K562 (cell line): ENCODE data around the gene CAGE1. TPM values are rescaled to one million over a fixed set of nuclear protein-coding genes. Genes with fewer than 3 reads are reported as not detected.
A peak's percentile ranks its signal among the peaks of the same experiment; 100 is the strongest.

Experiments
- ATAC-seq: fragments of 200-7000 bp; cut with Tn5 transposase; 3 replicates; pipeline ENCODE4 v1.9.1; 2020; ENCODE audit warnings: moderate library complexity
- BruUV-seq: library from RNA; stranded (reverse); fragments of 400-500 nt; replicated peaks from 2 replicates; lab custom pipeline; 2021; lab: Mats Ljungman, UMichigan
- CTCF ChIA-PET: fragments of 300-600 bp; formaldehyde crosslinking; extraction: SDS; loops from one replicate; lab custom pipeline; 2021; ENCODE audit warnings: low intra/inter-chr PET ratio; lab: Yijun Ruan, JAX
- POLR2A ChIA-PET: fragments of 300-600, 350-650 bp; sonication (Branson Sonifier 250); formaldehyde crosslinking; extraction: SDS; loops from one replicate; lab custom pipeline; 2021; ENCODE audit warnings: antibody characterized with exemption, inconsistent platforms; lab: Yijun Ruan, JAX
- DNase-seq, 4 experiments: peaks; one replicate each; pipeline versions ENCODE4 v3.0.0 to v3.0.0-alpha.2; 2011 to 2018; ENCODE audit warnings: low spot score in 3 of 4, mixed read lengths in 3 of 4; ENCODE audit errors: extremely low read depth in 1 of 4
- FAIRE-seq: peaks from 2 replicates; lab custom pipeline; 2011; peaks lifted over from hg19 to GRCh38; lab: Jason Lieb, UNC
- H2AFZ ChIP-seq: 2 replicates; pipeline ENCODE4 v1.6.0; 2011; ENCODE audit warnings: low read depth, low read length, control low read depth, inconsistent platforms
- H3K27ac ChIP-seq: fragments of 200-600 bp; 3 replicates; pipeline ENCODE4 v1.8.0; 2011; ENCODE audit warnings: low read depth, mild to moderate bottlenecking, control low read depth, inconsistent platforms, low read length, moderate library complexity, mixed read lengths; ENCODE audit errors: extremely low read depth
- H3K27me3 ChIP-seq, 2 experiments: fragments of 300-600 bp in 1 of 2; 2 replicates in 1 of 2; 3 replicates in 1 of 2; pipeline versions ENCODE4 v1.6.0 to v1.8.0; 2011; ENCODE audit warnings: inconsistent platforms in 2 of 2, low read length in 2 of 2, mild to moderate bottlenecking in 1 of 2, mixed read lengths in 1 of 2, moderate library complexity in 1 of 2; ENCODE audit not compliant: control insufficient read depth in 2 of 2, insufficient read depth in 2 of 2
- H3K36me3 ChIP-seq: fragments of 300-600 bp; 3 replicates; pipeline ENCODE4 v1.8.0; 2011; ENCODE audit warnings: mild to moderate bottlenecking, low read length, inconsistent platforms; ENCODE audit not compliant: control insufficient read depth, insufficient read depth
- H3K4me1 ChIP-seq, 2 experiments: fragments of 200-600 bp in 1 of 2; replicated peaks in 1 of 2; 2 replicates in 1 of 2; 3 replicates in 1 of 2; pipeline versions ENCODE4 v1.5.1 to v1.8.0; 2011; ENCODE audit warnings: inconsistent platforms in 2 of 2, low read length in 2 of 2, mild to moderate bottlenecking in 1 of 2, mixed read lengths in 1 of 2, moderate library complexity in 1 of 2; ENCODE audit not compliant: control insufficient read depth in 2 of 2, insufficient read depth in 2 of 2
- H3K4me2 ChIP-seq: 2 replicates; pipeline ENCODE4 v1.6.1; 2011; ENCODE audit warnings: low read length, control low read depth, inconsistent platforms, mixed read lengths; ENCODE audit not compliant: insufficient read depth
- H3K4me3 ChIP-seq: fragments of 200-600 bp; sonication (generic), shearing (Covaris generic); 2 replicates; pipeline ENCODE4 v1.5.1; 2016; ENCODE audit warnings: control low read depth, inconsistent platforms
- H3K79me2 ChIP-seq: fragments of 200-600 bp; 3 replicates; pipeline ENCODE4 v1.8.0; 2011; ENCODE audit warnings: low read length, inconsistent platforms; ENCODE audit not compliant: control insufficient read depth, insufficient read depth
- H3K9ac ChIP-seq, 2 experiments: 2 replicates each; pipeline versions ENCODE4 v1.6.0 to v1.6.1; 2011; ENCODE audit warnings: low read depth in 2 of 2, low read length in 2 of 2, control low read depth in 1 of 2, inconsistent platforms in 1 of 2, mild to moderate bottlenecking in 1 of 2, mixed read lengths in 1 of 2; ENCODE audit not compliant: insufficient read depth in 1 of 2
- H3K9me1 ChIP-seq: one replicate; pipeline ENCODE4 v1.6.0; 2011; ENCODE audit warnings: inconsistent platforms, mild to moderate bottlenecking, low read length, moderate library complexity; ENCODE audit not compliant: control insufficient read depth, insufficient read depth
- H3K9me3 ChIP-seq: replicated peaks from 2 replicates; pipeline ENCODE4 v1.5.1; 2011; ENCODE audit warnings: low read depth, low read length, inconsistent platforms; ENCODE audit not compliant: control insufficient read depth, insufficient read depth
- H4K20me1 ChIP-seq: replicated peaks from 2 replicates; pipeline ENCODE4 v1.6.1; 2011; ENCODE audit warnings: low read length, inconsistent platforms, mixed read lengths; ENCODE audit not compliant: control insufficient read depth, insufficient read depth
- ETV5 ChIP-seq: sonication (generic); formaldehyde crosslinking; IDR thresholded peaks from 2 replicates; pipeline ENCODE4 v1.4.0; 2020; ENCODE audit warnings: low read depth, mild to moderate bottlenecking, missing genetic modification reagents
- IRF9 ChIP-seq: fragments of 450-650 bp; IDR thresholded peaks from 2 replicates; pipeline ENCODE4 v1.6.1; 2016; ENCODE audit warnings: missing biosample characterization, missing genetic modification characterization
- KAT7 ChIP-seq: sonication (generic); formaldehyde crosslinking; IDR thresholded peaks from 2 replicates; pipeline ENCODE4 v1.8.0; 2022; ENCODE audit warnings: missing genetic modification reagents, mild to moderate bottlenecking, borderline replicate concordance
- KLF6 ChIP-seq: fragments of 250-450 bp; sonication (Bioruptor Pico); IDR thresholded peaks from 2 replicates; pipeline ENCODE4 v1.4.0; 2020; ENCODE audit warnings: mild to moderate bottlenecking, moderate library complexity, borderline replicate concordance
- MAX ChIP-seq: sonication (generic); formaldehyde crosslinking; IDR thresholded peaks from 2 replicates; pipeline ENCODE4 v1.9.0; 2022; ENCODE audit warnings: mild to moderate bottlenecking, missing genetic modification reagents
- RAD21 ChIP-seq, 2 experiments: fragments of 250-450 bp in 1 of 2; fragments of 450-650 bp in 1 of 2; sonication (Bioruptor Pico) in 1 of 2; formaldehyde crosslinking in 1 of 2; IDR thresholded peaks in 1 of 2; conservative IDR thresholded peaks in 1 of 2; 2 replicates each; pipeline versions ENCODE4 v1.4.0 to v1.8.0; 2020 to 2022; ENCODE audit warnings: mild to moderate bottlenecking in 2 of 2, moderate library complexity in 1 of 2
- RBM17 ChIP-seq: fragments of 200-400 bp; formaldehyde crosslinking; IDR thresholded peaks from 2 replicates; pipeline ENCODE4 v1.6.1; 2017; ENCODE audit warnings: low read depth, mild to moderate bottlenecking, low read length, borderline replicate concordance
- TCF7L2 ChIP-seq: fragments of 150-350 bp; IDR thresholded peaks from 2 replicates; pipeline ENCODE4 v1.6.1; 2016; ENCODE audit warnings: low read depth, mild to moderate bottlenecking, low read length, moderate library complexity
- THRAP3 ChIP-seq: fragments of 450-650 bp; IDR thresholded peaks from 2 replicates; pipeline ENCODE4 v1.6.1; 2016; ENCODE audit warnings: mild to moderate bottlenecking, inconsistent platforms, borderline replicate concordance
- TOE1 ChIP-seq, 2 experiments: fragments of 450-650 bp in 1 of 2; sonication (generic) in 1 of 2; formaldehyde crosslinking in 1 of 2; IDR thresholded peaks; 2 replicates each; pipeline versions ENCODE4 v1.7.1 to v1.8.0; 2016 to 2022; ENCODE audit warnings: borderline replicate concordance in 2 of 2, mild to moderate bottlenecking in 2 of 2, antibody characterized with exemption in 1 of 2, inconsistent platforms in 1 of 2, low read depth in 1 of 2, missing genetic modification reagents in 1 of 2, moderate library complexity in 1 of 2
- ZC3H4 ChIP-seq: sonication (generic); formaldehyde crosslinking; IDR thresholded peaks from 2 replicates; pipeline ENCODE4 v1.9.0; 2021; ENCODE audit warnings: missing genetic modification reagents, borderline replicate concordance
- ZNF197 ChIP-seq: fragments of 200-800 bp; sonication (Bioruptor generic); IDR thresholded peaks from 2 replicates; pipeline ENCODE4 v1.6.1; 2016; ENCODE audit warnings: low read depth, missing genetic modification characterization, missing compliant biosample characterization
- ZNF24 ChIP-seq: fragments of 450-650 bp; IDR thresholded peaks from 2 replicates; pipeline ENCODE4 v1.6.1; 2016
- ZNF274 ChIP-seq: IDR thresholded peaks from 2 replicates; pipeline ENCODE4 v1.6.1; 2011; ENCODE audit warnings: low read depth, mild to moderate bottlenecking, low read length, moderate library complexity, borderline replicate concordance
- ZNF586 ChIP-seq: fragments of 450-650 bp; formaldehyde crosslinking; conservative IDR thresholded peaks from 2 replicates; pipeline ENCODE4 v1.4.0; 2020; ENCODE audit warnings: mild to moderate bottlenecking, moderate library complexity
- ZNF778 ChIP-seq: fragments of 450-650 bp; formaldehyde crosslinking; IDR thresholded peaks from 2 replicates; pipeline ENCODE4 v1.4.0; 2020; ENCODE audit warnings: mild to moderate bottlenecking, moderate library complexity
- whole genome bisulfite sequencing: fragments of 100-300 bp; shearing (Covaris generic); methylation state at CpG from one replicate; pipeline ENCODE4 v1.1.6; 2016; ENCODE audit warnings: low coverage, mixed read lengths; ENCODE audit not compliant: insufficient coverage; ENCODE audit errors: missing lambda C conversion rate; 5-methylcytosine and 5-hydroxymethylcytosine counted together
- in situ Hi-C: fragments of 300-500 bp; cut with MboI; formaldehyde crosslinking; loops from 4 replicates; pipeline ENCODE4 v1.15.0; 2018; ENCODE audit warnings: inconsistent platforms, mixed read lengths
- intact Hi-C: fragments of 100-400 bp; cut with micrococcal nuclease; formaldehyde crosslinking; loops from 2 replicates; pipeline ENCODE4 v1.14.2; 2022
- polyA plus RNA-seq, 8 experiments: library from polyadenylated mRNA; depleted of rRNA in 4 of 8; stranded (reverse) in 5 of 8; unstranded in 3 of 8; fragments of >200 nt; fragmentation: Nextera tagmentation in 2 of 8; fragmentation: Illumina TruSeq in 1 of 8; extraction: Ambion mirVana in 2 of 8; extraction: Trizol in 1 of 8; gene quantifications; 2 replicates each; pipeline versions ENCODE4 v1.2.1 to v1.2.3, GENCODE V29; 2011 to 2014; ENCODE audit warnings: inconsistent platforms in 1 of 8, missing spikeins in 1 of 8
- total RNA-seq, 7 experiments: library from RNA; depleted of rRNA in 6 of 7; stranded (reverse); fragments of >200 nt in 6 of 7; fragmentation: Illumina TruSeq in 2 of 7; extraction: Trizol in 2 of 7; gene quantifications; 2 replicates each; pipeline versions ENCODE4 v1.2.1 to v1.2.3, GENCODE V29; 2011 to 2021; ENCODE audit warnings: low replicate concordance in 1 of 7
- TF ChIP-seq, protein P1 (sequence below), 2 experiments: fragments of 450-650 bp; IDR thresholded peaks; 2 replicates each; pipeline ENCODE4 v1.6.1; 2016

CAGE1 gene
- total and polyA plus RNA-seq, 9 of the 15 experiments (the other 6 are each of a cell fraction or from before 2014, with no cell fraction given): 0.13 to 0.33 (median 0.18) TPM; not detected in 4

- TF ChIP-seq TCF7L2 (no peak), RBM17 (no peak)
These were observed 75.1 kb downstream of the CAGE1 start (continued) for GRCh38 chr6:7314414-7314813.

DNA sequence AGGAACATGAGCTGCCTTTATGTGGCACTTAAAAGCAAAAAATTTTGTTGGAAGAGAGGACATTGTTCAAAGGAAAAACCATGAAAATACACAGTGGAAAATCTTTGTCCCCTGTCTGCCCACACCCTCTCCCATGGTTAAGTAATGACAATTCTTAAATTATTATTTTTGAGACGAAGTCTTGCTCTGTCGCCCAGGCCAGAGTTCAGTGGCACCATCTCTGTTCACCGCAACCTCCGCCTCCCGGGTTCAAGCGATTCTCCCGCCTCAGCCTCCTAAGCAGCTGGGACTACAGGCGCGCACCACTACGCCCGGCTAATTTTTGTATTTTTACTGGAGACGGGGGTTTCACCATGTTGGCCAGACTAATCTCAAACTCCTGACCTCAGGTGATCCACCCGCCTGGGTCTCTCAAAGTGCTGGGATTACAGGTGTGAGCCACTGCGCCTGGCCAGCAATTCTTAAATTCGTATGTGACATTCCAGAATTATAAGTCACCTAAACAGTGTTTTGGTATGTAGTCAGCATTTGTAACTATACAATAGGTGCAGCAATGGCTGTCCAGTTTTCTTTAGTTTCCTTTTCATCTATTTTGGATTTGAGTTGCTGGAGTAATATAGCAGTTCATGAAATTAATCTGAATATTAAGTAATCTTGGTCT, 75.9 kb downstream of the CAGE1 start:
- Histone ChIP-seq H3K9ac (peak overlapping the region; percentile 92 to 95; a peak in 3 of 4 replicates), H3K9me3 (peaks cover 3% of the 10 kb centered on the region; the same call in 1 of the 2 replicates), H3K36me3 (peaks cover 25% of the 10 kb centered on the region), H3K9me1 (no peaks in the 10 kb centered on the region), H3K4me1 (peaks cover 19 to 29% of the 10 kb centered on the region in 2 experiments; a peak in 4 of 5 replicates), H3K27me3 (no peaks in the 10 kb centered on the region), H3K4me3 (peak overlapping the region; percentile 93; the same call in 1 of the 2 replicates), H3K79me2 (peaks cover 44% of the 10 kb centered on the region), H2AFZ (peak overlapping the region; percentile 90), H3K27ac (peak overlapping the region; percentile 81), H4K20me1 (no peaks in the 10 kb centered on the region; the same call in 1 of the 2 replicates), H3K4me2 (peak overlapping the region; percentile 98)
- DNase-seq: no peak
- WGBS: 83% methylated on average over 15 of the region's 15 CpGs
- in situ Hi-C loops (no loop called here), intact Hi-C loops (loop anchor here (1.0 to 2.0 kb wide), 2 partner anchors 25 to 77 kb away; no protein-coding TSS in a partner anchor)
- CTCF ChIA-PET: no interaction called here
- no peak for ATAC-seq
- no peak for FAIRE-seq
- POLR2A ChIA-PET: interaction anchor here (0.6 to 2.5 kb wide), 14 partner anchors 9 to 1296 kb away, joined by 3 to 14 read pairs (median 4); no protein-coding TSS in a partner anchor
- BruUV-seq: TSS peak; percentile 96
- TF ChIP-seq ZNF778 (CRISPR knock-in tag) (no peak), ETV5 (CRISPR knock-in tag) (peak; percentile 15; the same call in 1 of the 2 replicates), ZNF586 (CRISPR knock-in tag) (no peak), ZNF24 (0 out of 2 replicates have a peak, but pooled peaks have one; percentile 1), ZNF274 (no peak), IRF9 (tag) (no peak), TOE1 (IDR thresholded peaks at IDR 0.05; ENCODE audit: borderline replicate concordance) (peak; percentile 17; the same call in 1 of the 2 replicates), TOE1 (CRISPR knock-in tag; IDR thresholded peaks at IDR 0.05; ENCODE audit: borderline replicate concordance, low read depth) (no peak), ZNF197 (CRISPR knock-in tag) (no peak), ZC3H4 (no peak), MAX (CRISPR knock-in tag) (no peak), RAD21 (CRISPR knock-in tag; conservative IDR thresholded peaks at IDR 0.05 in 1 of 2, IDR thresholded peaks at IDR 0.05 in 1 of 2) (no peak), KAT7 (CRISPR knock-in tag) (no peak), THRAP3 (peak; percentile 96; the same call in 1 of the 2 replicates), KLF6 (CRISPR knock-in tag) (no peak)
- TF ChIP-seq, protein P1, sequence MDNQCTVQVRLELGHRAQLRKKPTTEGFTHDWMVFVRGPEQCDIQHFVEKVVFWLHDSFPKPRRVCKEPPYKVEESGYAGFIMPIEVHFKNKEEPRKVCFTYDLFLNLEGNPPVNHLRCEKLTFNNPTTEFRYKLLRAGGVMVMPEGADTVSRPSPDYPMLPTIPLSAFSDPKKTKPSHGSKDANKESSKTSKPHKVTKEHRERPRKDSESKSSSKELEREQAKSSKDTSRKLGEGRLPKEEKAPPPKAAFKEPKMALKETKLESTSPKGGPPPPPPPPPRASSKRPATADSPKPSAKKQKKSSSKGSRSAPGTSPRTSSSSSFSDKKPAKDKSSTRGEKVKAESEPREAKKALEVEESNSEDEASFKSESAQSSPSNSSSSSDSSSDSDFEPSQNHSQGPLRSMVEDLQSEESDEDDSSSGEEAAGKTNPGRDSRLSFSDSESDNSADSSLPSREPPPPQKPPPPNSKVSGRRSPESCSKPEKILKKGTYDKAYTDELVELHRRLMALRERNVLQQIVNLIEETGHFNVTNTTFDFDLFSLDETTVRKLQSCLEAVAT (IDR thresholded peaks at IDR 0.05): peak in 1 of 2 experiments; percentile 82; a peak in 2 of 4 replicates
